ENCODE measurements around the gene PLVAP. TPM values are rescaled to one million over a fixed set of nuclear protein-coding genes. Genes with fewer than 3 reads are reported as not detected.

Gene PLVAP
- total and polyA plus RNA-seq, 9 of the 15 experiments (the other 6 are each of a cell fraction or from before 2014, with no cell fraction given) = 0.09 to 0.84 (median 0.51) TPM; not detected in 4

- Histone ChIP-seq H3K4me3 (no peak overlapping the region), H3K79me2 (ENCODE audit: control insufficient read depth, insufficient read depth, low read length) (no peaks in the 10 kb centered on the region), H3K9me3 (replicated peaks; ENCODE audit: control insufficient read depth, insufficient read depth, low read depth, low read length) (no peaks in the 10 kb centered on the region), H4K20me1 (replicated peaks; ENCODE audit: control insufficient read depth, insufficient read depth, low read length) (no peaks in the 10 kb centered on the region; the same call in 1 of the 2 replicates), H2AFZ (ENCODE audit: low read depth, low read length) (no peak overlapping the region), H3K36me3 (ENCODE audit: control insufficient read depth, insufficient read depth, low read length) (peaks cover 35% of the 10 kb centered on the region), H3K9ac (ENCODE audit: insufficient read depth in 1 of 2, low read depth in 2 of 2, low read length in 2 of 2) (peak overlapping the region in 1 of 2 experiments; percentile 17; a peak in 1 of 4 replicates), H3K27ac (ENCODE audit: extremely low read depth, low read depth, low read length) (no peak overlapping the region), H3K27me3 (ENCODE audit: control insufficient read depth in 2 of 2, insufficient read depth in 2 of 2, low read length in 2 of 2) (no peaks in the 10 kb centered on the region), H3K9me1 (ENCODE audit: control insufficient read depth, insufficient read depth, low read length) (peaks cover 4% of the 10 kb centered on the region), H3K4me2 (ENCODE audit: insufficient read depth, low read length) (no peak overlapping the region), H3K4me1 (replicated peaks in 1 of 2; ENCODE audit: control insufficient read depth in 2 of 2, insufficient read depth in 2 of 2, low read length in 2 of 2) (peaks cover 3 to 52% of the 10 kb centered on the region in 2 experiments; a peak in 4 of 5 replicates)
- TF ChIP-seq ZNF140 (CRISPR knock-in tag; IDR thresholded peaks at IDR 0.05) = no peak
- TF ChIP-seq, protein P1, sequence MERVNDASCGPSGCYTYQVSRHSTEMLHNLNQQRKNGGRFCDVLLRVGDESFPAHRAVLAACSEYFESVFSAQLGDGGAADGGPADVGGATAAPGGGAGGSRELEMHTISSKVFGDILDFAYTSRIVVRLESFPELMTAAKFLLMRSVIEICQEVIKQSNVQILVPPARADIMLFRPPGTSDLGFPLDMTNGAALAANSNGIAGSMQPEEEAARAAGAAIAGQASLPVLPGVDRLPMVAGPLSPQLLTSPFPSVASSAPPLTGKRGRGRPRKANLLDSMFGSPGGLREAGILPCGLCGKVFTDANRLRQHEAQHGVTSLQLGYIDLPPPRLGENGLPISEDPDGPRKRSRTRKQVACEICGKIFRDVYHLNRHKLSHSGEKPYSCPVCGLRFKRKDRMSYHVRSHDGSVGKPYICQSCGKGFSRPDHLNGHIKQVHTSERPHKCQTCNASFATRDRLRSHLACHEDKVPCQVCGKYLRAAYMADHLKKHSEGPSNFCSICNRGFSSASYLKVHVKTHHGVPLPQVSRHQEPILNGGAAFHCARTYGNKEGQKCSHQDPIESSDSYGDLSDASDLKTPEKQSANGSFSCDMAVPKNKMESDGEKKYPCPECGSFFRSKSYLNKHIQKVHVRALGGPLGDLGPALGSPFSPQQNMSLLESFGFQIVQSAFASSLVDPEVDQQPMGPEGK (CRISPR knock-in tag; IDR thresholded peaks at IDR 0.05; ENCODE audit: borderline replicate concordance) = no peak
- TF ChIP-seq PPARD (CRISPR knock-in tag; IDR thresholded peaks at IDR 0.05) = no peak
- peak; percentile 40; the same call in 1 of the 2 replicates for TF ChIP-seq POLR2G (IDR thresholded peaks at IDR 0.05; ENCODE audit: low read depth, low read length)
- no peak for TF ChIP-seq CREBBP (IDR thresholded peaks at IDR 0.05; ENCODE audit: low read depth, low read length)
- no peak for TF ChIP-seq GTF2A2 (tag; IDR thresholded peaks at IDR 0.05)
- no peak for TF ChIP-seq RBM14 (IDR thresholded peaks at IDR 0.05; ENCODE audit: borderline replicate concordance, insufficient read depth, low read depth, low read length)
- no peak for DNase-seq (ENCODE audit: extremely low read depth in 1 of 4, low spot score in 3 of 4)
- intact Hi-C loops (cut with micrococcal nuclease) (no loop called here), in situ Hi-C loops (cut with MboI) (no loop called here)
- 88% methylated on average over 16 of the region's 28 CpGs for WGBS (ENCODE audit: insufficient coverage, low coverage, missing lambda C conversion rate)
- FAIRE-seq = no peak
- ATAC-seq = no peak
- no TSS peak for BruUV-seq (replicated peaks)
- POLR2A ChIA-PET = interaction anchor here (0.5 to 6.9 kb wide), 4 partner anchors 10 to 18 kb away, joined by 3 to 41 read pairs (median 4); partner anchors contain the start of gene ANO8
- CTCF ChIA-PET (ENCODE audit: low intra/inter-chr PET ratio) = no interaction called here
These were observed 52.6 kb downstream of the PLVAP start for GRCh38 chr19:17324357-17325114.

Data from K562 (cell line).